Stimulated activated CD4-positive, alpha-beta T cell treated with anti-CD3 and anti-CD28 coated beads, Interleukin-4, amount 100 ng/mL, for 4 hours (primary cell): ENCODE measurements around the gene MAPK14.
"Not testable (repeated sequence)": the region's sequence is repeated elsewhere in the genome, so short reads cannot be mapped to it uniquely, and the experiment has no call there.

Experiments
- DNase-seq, 2 experiments: peaks; one replicate each; pipeline ENCODE4 v3.0.0-alpha.2; 2020

Gene MAPK14

GRCh38 chr6:36027501-36028087, at the start of gene MAPK14:
MAPK14 (plus strand) TSS chr6:36027808; CDS start chr6:36028158, 350 bp downstream.
- peak; percentile 97 to 99 for DNase-seq

GRCh38 chr6:35980126-35980525, 47.5 kb upstream of the MAPK14 start:
- not testable (repeated sequence) for DNase-seq

GRCh38 chr6:35980991-35981645, 46.5 kb upstream of the MAPK14 start:
- DNase-seq: no peak

GRCh38 chr6:35984701-35985100, 42.9 kb upstream of the MAPK14 start:
- DNase-seq: no peak

- not testable (repeated sequence) for DNase-seq
These were observed 39.6 kb upstream of the MAPK14 start for GRCh38 chr6:35988047-35988446.

- DNase-seq: no peak
These were observed 34.5 kb upstream of the MAPK14 start for GRCh38 chr6:35993150-35993549.

GRCh38 chr6:36000451-36000850, 27.2 kb upstream of the MAPK14 start:
- no peak for DNase-seq

- DNase-seq: no peak
These were observed 11.9 kb upstream of the MAPK14 start for GRCh38 chr6:36015666-36016065.

GRCh38 chr6:36018339-36018738, 9.3 kb upstream of the MAPK14 start:
- DNase-seq: no peak

GRCh38 chr6:36019167-36019566, 8.4 kb upstream of the MAPK14 start:
- DNase-seq: no peak

- DNase-seq: no peak
These were observed 7.5 kb upstream of the MAPK14 start for GRCh38 chr6:36020154-36020553.

- DNase-seq: no peak
These were observed 3.4 kb upstream of the MAPK14 start, which contains the start of gene SLC26A8 for GRCh38 chr6:36023996-36024795. SLC26A8 (minus strand) TSS chr6:36024641; CDS start chr6:36019707, 4,934 bp downstream.

GRCh38 chr6:36025260-36025931, 2.2 kb upstream of the MAPK14 start:
- no peak for DNase-seq

- no peak for DNase-seq
These were observed 1.7 kb upstream of the MAPK14 start for GRCh38 chr6:36025932-36026327.

- peak; percentile 28 to 39 for DNase-seq
These were observed 674 bp downstream of the MAPK14 start for GRCh38 chr6:36028088-36028876.

- peak; percentile 62 to 78 for DNase-seq
These were observed 1.3 kb downstream of the MAPK14 start for GRCh38 chr6:36028877-36029324.

GRCh38 chr6:36029464-36029863, 1.9 kb downstream of the MAPK14 start:
- no peak for DNase-seq

- no peak for DNase-seq
These were observed 4.7 kb downstream of the MAPK14 start for GRCh38 chr6:36032261-36032660.

- not testable (repeated sequence) for DNase-seq
These were observed 5.5 kb downstream of the MAPK14 start for GRCh38 chr6:36033144-36033543.

GRCh38 chr6:36033935-36034334, 6.3 kb downstream of the MAPK14 start:
- DNase-seq: peak; percentile 14 to 40

GRCh38 chr6:36034441-36034840, 6.8 kb downstream of the MAPK14 start:
- no peak for DNase-seq

- no peak for DNase-seq
These were observed 7.6 kb downstream of the MAPK14 start for GRCh38 chr6:36035225-36035624.
